Activated CD8-positive, alpha-beta memory T cell treated with anti-CD3 and anti-CD28 coated beads, Interleukin-2, amount 50 U/mL, for 24 hours (primary cell): ENCODE results near the gene SEC23B.
A peak's percentile ranks its signal among the peaks of the same experiment; 100 is the strongest.
"Not testable (repeated sequence)": the region's sequence is repeated elsewhere in the genome, so short reads cannot be mapped to it uniquely, and the experiment has no call there.

Source experiments
- DNase-seq: peaks from one replicate; pipeline ENCODE4 v3.0.0-alpha.2; 2020; ENCODE audit errors: extremely low read depth

The SEC23B gene

DNA sequence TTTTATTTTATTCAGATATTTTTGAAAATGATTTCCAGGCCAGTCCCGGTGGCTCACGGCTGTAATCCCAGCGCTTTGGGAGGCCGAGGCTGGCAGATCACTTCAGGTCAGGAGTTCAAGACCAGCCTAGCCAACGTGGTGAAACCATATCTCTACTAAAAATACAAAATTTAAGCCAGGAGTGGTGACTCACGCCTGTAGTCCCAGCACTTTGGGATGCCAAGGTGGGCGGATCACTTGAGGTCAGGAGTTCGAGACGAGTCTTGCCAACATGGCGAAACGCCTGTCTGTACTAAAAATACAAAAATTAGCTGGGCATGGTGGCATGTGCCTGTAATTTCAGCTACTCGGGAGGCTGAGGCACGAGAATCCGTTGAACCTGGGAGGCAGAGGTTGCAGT is 19.0 kb downstream of the SEC23B start:
- DNase-seq: not testable (repeated sequence)

- no peak for DNase-seq
Observed at GRCh38 chr20:18527339-18527738, 19.6 kb downstream of the SEC23B start.

- no peak for DNase-seq
Observed at GRCh38 chr20:18527836-18528235, 20.1 kb downstream of the SEC23B start.

DNA sequence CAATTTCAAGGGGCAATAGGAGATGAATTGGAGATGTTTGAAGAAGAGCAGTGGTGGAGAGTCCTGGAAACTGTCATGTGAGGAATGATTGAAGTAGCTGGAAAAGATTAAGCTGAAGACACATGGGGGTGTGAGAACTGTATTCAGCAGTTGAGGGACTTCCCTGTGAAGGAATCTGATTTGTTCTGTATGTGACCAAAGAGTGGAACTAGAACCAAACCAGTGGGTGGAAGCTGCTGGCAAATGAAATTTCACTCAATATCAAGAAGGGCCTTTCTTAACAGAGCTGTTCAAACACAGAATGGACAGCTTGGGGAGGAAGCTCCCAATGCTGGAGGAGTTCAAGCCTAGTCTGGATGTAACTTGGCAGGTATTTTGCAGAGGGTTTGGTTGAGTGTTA is 21.3 kb downstream of the SEC23B start:
- DNase-seq: no peak

DNA sequence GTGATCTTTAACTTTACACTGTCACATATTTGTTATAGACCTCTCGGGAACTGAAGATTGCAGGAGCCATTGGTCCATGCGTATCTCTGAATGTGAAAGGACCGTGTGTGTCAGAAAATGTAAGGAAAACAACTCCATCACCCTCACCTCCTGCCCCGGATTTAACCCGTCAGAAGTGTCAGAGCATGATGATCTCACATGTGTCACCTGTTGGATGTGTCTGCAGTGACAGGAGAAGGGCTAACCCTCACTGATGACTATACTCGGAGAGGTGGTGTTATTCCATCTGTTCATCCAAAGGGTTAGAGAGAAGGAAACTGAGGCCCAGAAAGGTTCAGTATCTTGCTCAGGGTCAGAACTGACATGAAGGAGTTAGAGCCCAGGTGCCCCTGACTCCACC is 24.9 kb downstream of the SEC23B start:
- no peak for DNase-seq

- DNase-seq: no peak
Observed at GRCh38 chr20:18533491-18533890, 25.8 kb downstream of the SEC23B start.

DNA sequence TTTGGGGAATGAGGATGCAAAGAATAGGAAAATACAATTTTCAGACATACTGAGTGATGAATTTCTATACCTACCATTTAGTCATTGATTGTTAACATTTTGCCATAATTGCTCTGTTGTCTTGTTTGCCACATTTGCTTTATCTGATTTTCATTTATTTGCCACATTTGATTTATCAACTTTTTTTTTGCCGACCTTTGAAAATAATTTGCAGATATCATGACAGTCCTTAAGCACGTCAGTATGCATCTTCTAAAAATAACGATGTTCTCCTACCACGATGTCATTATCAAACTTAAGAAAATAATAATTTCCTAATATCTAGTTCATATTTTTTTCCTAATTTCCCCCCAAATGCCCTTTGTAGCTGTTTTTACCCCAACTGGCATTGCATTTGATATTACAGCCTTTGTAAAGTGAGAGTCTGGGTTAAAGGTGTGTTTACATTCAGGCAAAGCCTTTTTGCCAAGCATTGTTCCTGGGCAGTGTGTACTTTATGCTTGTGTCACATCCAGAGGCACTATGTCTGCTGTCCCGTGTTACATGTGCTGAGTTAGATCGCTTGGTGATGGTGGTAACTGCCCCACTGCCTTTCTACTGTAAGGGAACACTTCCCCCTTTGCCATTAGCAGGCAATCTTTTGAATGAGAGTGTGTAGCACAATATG is 26.4 kb downstream of the SEC23B start:
- DNase-seq: no peak

GRCh38 chr20:18537651-18538050 is 29.9 kb downstream of the SEC23B start:
- DNase-seq: no peak

GRCh38 chr20:18541741-18542140 is 34.0 kb downstream of the SEC23B start:
- no peak for DNase-seq

DNA sequence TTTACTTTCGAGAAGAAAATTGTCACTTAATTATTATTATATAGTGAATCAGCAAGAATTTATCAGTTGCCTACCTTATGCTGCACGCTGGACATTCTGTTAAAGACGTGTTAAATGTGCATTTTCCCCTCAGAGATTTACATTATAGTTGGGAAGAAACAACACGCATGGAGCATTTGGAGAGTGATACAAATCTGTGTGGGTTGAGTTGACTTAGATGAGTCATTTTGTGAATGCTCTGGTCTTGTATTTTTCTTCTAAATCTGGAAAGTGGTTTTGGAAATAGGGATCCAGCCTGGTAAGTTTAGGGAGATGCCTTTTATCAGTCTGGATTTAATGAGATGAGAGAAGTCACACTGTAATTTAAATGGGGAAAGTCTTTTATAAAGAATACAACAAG is 35.5 kb downstream of the SEC23B start:
- no peak for DNase-seq

DNA sequence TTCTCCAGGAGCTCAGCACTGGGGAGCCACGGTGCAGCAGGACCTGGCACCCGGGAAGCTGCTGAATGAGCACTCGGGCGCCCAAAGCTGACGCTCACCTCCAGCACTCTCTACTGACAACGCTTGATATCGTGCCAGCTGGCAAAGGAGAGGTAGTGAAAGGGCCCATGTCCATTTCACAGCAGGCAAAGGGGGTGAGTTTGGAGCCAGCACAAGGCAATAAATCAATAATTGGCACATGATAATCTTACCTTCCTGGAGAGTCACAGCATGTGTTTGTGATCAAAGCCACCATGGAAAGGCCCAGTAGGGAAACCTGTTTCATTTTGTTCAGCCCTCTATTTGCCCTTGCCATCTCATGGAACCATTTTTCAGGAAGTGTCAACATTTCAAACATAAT is 36.2 kb downstream of the SEC23B start:
- DNase-seq: no peak

GRCh38 chr20:18545566-18545965 is 37.8 kb downstream of the SEC23B start:
- no peak for DNase-seq

- DNase-seq: no peak
Observed at GRCh38 chr20:18548465-18548864, 40.7 kb downstream of the SEC23B start.

GRCh38 chr20:18553746-18554145 is 46.0 kb downstream of the SEC23B start:
- DNase-seq: no peak

- DNase-seq: peak; percentile 83
Observed at GRCh38 chr20:18566892-18567738, 59.4 kb downstream of the SEC23B start, which contains the start of gene SMIM26. Gene SMIM26 (plus strand): TSS chr20:18567432. CDS start chr20:18567479, 47 bp downstream.

GRCh38 chr20:18567739-18568091 is 60.0 kb downstream of the SEC23B start:
- no peak for DNase-seq

DNA sequence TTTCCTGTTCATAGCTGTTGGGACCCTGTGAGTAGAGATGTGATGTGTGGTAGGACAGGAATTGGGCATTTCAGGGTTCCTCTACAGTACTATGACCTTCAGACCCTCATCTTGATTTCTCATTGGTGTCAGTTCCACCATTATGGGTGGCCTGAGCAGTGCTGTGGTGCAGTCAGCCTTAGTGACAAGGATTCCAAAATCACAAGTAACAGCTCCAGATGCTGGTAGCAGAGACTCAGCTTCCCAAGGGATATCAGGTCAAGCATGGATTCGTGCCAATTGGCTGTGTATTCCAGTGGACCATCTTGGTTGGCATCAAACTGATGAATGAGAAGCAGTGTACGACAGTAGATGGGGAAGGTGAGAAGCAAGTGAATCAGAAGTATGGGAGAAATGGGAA is 63.3 kb downstream of the SEC23B start:
- no peak for DNase-seq

DNA sequence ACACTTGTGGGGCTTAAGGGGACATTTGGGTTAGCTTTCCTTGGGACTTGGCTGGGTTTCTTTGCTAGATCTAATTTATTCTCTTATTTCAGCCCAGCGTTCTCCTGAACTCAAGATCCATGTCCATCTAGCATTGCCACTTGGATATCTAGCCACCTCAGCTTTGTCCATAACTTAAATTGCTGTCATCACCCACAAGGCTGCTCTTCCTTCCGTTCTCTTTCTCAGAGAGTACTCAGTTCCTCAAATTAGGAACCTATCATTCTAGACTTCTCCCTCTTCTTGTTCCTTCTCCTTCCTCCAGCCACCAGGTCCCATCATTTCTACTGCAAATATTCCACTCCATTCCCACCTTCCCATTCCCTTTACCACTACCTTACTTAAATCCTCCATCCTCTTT is 63.8 kb downstream of the SEC23B start:
- DNase-seq: no peak

- no peak for DNase-seq
Observed at GRCh38 chr20:18577942-18578341, 70.2 kb downstream of the SEC23B start.

DNA sequence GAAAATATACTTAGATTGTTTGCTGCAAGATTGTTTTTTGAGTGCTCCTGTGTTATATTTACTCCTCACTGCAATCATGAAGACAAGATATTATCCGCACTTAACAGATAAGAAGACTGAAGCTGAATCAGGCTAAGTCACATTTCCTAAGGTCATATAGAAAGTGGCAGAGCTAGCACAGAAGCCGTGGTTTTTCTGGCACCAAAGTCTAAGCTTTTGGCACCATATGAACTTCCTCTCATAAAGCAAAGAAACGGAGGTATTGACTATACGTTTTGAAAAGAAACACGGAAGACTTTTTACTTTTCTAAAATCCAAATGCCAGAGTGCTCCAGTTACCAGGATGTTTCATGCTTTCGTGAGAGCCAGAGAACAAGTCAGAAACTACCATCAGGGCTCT is 70.8 kb downstream of the SEC23B start:
- no peak for DNase-seq

GRCh38 chr20:18580012-18580411 is 72.3 kb downstream of the SEC23B start:
- no peak for DNase-seq

GRCh38 chr20:18585134-18585533 is 77.4 kb downstream of the SEC23B start:
- no peak for DNase-seq
